GM19238 (cell line): ENCODE measurements around the gene ITGB1BP2.
"Not testable (repeated sequence)": the region's sequence is repeated elsewhere in the genome, so short reads cannot be mapped to it uniquely, and the experiment has no call there.

ENCODE experiments used
- DNase-seq: peaks from one replicate; pipeline ENCODE4 v3.0.0; 2011; ENCODE audit warnings: low spot score; ENCODE audit not compliant: insufficient read length

ITGB1BP2 gene

DNA sequence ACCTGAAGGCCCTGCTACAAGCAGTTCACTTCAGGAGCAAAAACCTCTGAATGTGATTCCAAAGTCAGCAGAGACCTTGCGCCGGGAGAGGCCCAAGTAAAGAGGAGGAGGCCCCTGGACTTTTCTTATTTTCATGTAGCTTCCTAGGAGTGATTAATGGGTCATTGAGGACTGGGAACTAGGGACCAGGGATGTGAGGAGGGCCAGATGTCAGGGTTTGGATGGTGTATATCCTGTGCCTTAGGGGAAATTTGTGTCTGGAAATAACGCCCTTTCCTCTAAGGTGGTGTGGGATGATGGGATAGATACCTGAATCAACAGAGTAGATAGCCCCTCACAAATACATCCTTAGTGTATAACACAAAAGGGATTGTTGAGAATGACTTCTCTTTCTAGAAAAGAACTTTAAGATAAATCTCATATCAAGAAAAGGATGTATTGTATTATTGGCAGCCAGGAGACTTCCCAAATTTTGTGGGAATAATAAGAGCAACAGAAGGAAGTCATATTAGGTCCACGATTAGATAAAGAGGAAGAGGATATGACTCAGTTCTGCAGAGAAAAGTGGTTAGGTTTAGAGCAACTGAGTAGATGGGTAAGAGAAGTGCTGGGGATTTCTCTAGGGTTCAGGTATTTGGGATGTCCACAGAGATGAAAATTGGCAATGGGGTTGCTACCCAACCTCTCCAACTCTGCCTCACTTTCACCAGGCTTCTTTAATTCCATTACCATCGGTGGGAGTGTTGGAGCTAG is 1.1 kb downstream of the ITGB1BP2 start:
- no peak for DNase-seq

DNA sequence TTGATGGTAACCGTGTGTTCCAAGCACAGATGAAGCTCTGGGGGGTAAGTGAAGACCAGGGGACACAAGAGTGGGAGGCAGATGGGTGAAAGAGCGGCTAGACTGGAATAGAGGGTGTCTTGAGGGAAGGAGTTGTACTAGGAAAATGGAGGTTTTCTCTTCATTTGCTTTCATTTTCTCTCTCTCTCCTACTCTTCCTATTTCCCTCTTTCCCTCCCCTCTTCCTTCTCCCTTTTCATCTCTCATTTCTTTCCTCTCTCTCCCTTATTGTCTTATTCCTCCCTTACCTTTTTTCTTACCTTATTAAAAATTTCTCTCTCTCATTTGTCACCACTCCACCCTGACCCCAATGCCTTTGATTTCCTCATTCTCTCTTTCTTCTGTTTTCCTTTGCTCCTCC is 3.0 kb downstream of the ITGB1BP2 start:
- DNase-seq = no peak

DNA sequence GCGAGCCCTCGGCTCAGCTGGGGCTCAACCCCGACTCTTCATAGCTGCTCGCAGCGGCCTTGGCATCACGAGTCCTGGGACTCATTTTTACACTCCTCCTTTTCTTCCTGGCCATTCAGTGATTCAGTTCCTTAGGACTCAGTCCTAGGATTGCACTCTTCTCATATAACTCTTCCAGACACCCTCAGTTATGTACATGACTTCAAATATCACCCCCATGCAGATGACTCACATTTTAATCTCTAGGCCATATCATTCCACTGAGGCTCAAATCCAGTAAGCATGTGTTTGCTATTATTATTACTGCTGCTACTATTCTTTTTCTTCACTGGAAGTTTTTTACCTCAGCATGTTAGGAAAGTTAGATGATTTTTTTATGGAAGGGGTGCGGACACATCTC is 14.4 kb downstream of the ITGB1BP2 start:
- no peak for DNase-seq

DNA sequence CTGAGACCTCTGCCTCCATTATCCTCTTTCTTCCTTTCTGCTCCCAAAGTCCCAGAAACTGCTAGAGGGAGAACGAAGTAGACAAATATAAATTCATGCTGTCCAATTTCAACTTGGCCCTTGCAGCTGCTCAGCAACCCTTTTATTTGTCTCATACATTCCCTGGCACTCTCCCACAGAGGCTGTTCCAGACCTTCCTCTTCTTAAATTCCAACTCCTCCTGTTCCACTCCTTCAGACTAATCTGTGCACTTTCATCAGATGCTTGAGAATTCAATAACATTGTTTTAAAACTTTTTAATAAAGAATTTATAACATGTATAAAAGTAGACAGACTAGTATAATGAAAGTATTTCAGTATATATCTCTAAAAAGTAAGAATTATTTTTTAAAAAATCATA is 15.4 kb downstream of the ITGB1BP2 start:
- DNase-seq = not testable (repeated sequence)

DNA sequence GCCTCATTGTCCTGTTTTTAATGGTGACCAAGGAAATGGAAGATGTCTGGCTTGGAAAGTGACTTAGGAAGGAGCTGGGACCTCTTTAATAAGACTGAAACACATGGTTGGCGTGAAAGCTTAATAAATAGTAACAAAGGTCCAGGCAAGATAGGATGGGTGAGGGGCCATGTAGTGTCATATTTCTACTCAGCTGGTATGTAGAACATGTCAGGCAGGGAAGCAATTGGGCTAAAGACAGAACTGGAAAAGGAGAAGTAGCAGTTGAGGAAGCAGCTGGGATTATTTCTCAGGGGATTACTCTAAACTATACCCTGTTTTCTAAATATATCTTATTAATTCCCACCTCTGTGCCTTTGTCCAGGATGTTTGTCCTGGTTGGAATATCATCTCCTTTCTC is 18.6 kb downstream of the ITGB1BP2 start:
- DNase-seq = no peak

DNA sequence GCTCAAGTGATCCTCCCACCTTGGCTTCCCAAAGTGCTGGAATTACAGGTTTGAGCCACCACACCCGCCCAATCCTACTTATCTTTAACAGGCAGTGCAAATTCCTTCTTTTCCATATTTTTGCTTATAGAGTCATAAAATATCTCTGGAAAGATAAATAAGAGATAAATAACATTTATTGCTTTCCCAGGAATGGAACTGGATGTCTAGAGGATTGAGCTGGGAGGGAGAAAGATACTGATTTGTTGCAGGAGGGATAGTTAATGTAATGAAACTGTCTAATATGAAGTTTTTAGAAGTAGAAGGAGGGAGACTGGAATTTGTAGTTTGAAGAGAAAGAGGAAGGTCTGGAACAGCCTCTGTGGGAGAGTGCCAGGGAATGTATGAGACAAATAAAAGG is 20.2 kb downstream of the ITGB1BP2 start:
- DNase-seq = no peak

DNA sequence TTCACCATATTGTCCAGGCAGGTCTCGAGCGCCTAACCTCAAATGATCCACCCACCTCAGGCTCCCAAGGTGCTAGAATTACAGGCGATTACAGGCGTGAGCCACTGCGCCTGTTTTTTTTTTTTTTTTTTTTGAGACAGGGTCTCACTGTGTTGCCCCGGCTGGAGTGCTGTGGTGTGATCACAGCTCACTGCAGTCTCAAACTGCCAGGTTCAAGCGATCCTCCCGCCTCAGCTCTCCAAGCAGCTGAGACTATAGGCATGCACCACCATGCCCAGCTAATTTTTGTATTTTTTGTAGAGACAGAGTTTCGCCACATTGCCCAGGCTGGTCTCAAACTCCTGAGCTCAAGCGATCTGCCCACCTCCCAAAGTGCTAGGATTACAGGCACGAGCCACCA is 22.9 kb downstream of the ITGB1BP2 start:
- not testable (repeated sequence) for DNase-seq

DNA sequence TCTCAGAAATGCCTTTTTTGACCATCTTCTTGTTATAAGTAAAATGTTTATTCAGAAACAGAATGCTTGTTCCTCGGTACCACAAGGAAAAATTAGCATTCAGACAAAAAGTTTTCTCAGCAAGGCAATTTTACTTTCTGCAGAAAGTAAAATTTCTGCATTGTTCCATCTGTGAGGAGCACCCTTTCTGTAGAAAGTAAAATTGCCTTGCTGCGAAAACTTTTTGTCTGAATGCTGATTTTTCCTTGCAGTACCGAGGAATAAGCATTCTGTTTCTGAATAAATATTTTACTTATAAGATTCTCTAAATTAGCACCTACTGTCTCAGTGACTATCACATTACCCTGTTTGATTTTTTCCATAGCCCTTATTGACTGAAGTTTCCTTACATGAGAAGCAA is 24.8 kb downstream of the ITGB1BP2 start:
- no peak for DNase-seq

DNA sequence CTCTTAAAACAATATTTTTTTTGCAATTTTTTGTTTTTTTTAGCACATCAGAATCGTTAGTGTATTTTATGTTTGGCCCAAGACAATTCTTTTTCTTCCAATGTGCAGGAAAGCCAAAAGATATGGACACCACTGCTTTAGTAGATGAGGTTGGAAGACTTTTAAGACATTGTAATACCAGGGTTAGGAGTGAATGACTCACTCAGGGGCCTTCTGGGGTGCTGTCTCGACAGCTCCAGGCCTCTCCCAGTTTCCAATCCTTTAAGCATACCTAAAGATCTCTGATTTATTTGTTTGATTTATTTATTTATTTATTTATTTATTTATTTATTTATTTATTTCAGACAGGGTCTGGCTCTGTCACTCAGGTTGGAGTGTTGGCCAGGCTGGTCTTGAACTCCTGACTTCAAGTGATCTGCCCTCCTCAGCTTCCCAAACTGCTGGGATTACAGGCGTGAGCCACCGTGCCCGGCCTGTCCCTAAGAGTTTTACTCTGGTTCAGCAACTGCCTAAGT is 47.7 kb downstream of the ITGB1BP2 start:
- DNase-seq = not testable (repeated sequence)

DNA sequence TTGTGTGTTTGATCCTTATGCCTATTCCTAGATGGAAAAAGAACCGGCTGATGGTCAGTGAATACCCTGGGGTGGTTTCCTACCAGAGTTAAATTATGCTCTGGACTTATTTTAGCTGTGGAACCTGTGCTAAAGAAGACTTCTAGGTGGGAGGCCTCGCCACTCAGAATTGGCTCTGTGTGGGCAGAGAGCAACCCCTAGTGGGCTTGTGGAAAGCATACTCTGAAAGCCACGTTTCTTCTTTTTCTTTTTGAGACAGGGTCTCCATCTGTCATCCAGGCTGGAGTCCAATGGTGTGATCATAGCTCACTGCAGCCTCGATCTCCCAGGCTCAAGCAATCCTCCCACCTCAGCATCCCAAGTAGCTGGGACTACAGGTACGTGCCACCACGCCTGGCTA is 48.3 kb downstream of the ITGB1BP2 start:
- DNase-seq = not testable (repeated sequence)

DNA sequence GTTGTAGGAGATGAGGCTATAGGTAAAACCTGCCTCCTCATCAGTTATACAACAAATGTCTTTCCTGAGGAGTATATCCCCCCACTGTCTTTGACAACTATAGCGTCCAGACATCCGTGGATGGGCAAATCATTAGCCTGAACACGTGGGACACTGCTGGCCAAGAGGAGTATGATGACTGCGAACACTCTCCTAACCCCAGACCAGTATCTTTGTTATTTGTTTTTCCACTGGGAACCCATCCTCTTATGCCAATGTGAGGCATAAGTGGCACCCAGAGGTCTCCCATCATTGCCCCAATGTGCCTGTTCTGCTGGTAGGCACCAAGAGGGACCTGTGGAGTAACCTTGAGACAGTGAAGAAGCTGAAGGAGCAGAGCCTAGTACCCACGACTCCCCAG is 50.9 kb downstream of the ITGB1BP2 start:
- not testable (repeated sequence) for DNase-seq
